Measurements from ENCODE around the gene DCT.

DCT gene

DNA sequence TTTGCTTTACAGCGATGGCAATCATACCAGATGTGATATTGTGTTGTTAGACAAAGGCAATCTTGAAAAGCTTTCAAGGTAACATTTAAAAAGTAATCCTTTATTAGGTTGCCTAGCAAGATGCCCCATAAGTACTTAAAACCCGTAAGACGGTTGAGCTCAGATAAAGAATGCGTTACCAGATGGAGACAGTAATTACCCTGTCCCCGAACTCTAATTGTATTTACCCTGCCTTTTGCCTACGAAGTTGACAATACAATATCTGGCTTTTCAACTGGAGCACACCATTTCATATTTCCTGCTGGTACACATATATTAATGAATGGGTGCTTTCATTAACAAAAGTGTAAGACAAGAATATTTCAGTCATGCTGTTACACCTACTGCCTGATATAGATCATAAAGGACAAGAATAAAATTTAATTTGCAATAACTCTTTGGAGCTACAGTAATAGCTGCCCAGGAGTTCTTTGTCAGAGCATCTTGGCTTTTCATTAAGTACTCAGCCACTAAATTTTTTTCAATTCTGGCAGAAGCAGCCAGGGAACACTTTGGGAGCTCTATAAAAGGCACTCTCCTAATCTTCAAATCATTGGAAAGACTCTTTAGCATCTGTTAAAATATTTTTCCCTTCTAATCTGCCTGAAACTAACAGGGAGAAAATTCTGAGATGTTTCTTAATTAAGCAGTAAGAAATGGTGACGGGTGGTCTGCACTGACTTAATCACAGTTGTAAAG, 63.8 kb downstream of the DCT start:
- TF ChIP-seq, protein P1, sequence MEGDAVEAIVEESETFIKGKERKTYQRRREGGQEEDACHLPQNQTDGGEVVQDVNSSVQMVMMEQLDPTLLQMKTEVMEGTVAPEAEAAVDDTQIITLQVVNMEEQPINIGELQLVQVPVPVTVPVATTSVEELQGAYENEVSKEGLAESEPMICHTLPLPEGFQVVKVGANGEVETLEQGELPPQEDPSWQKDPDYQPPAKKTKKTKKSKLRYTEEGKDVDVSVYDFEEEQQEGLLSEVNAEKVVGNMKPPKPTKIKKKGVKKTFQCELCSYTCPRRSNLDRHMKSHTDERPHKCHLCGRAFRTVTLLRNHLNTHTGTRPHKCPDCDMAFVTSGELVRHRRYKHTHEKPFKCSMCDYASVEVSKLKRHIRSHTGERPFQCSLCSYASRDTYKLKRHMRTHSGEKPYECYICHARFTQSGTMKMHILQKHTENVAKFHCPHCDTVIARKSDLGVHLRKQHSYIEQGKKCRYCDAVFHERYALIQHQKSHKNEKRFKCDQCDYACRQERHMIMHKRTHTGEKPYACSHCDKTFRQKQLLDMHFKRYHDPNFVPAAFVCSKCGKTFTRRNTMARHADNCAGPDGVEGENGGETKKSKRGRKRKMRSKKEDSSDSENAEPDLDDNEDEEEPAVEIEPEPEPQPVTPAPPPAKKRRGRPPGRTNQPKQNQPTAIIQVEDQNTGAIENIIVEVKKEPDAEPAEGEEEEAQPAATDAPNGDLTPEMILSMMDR (conservative IDR thresholded peaks at IDR 0.05; ENCODE audit: low read length): no peak
- no peak for DNase-seq (ENCODE audit: low read depth)
- H3K4me3 ChIP-seq (ENCODE audit: low read length): no peak overlapping the region

DNA sequence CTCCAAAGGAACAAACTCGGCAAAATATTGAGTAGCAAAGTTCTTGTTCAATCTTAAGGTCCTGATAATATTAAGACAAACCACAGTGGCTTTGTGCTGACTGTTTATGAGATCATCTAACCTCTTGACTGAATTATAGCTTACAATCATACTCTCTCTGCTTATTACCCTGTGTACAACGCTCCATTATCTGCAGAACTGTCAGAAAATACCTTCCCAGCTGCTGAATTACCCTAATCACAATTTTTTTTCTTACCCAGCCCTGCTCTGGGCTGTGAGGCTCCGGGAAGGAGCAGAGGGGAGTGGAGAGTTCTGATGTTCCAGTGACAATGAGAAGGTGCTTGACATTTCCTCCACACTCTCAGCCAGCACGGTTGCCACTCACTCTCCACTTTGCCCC, 64.8 kb downstream of the DCT start:
- TF ChIP-seq, protein P1 (conservative IDR thresholded peaks at IDR 0.05; ENCODE audit: low read length): no peak
- DNase-seq (ENCODE audit: low read depth): no peak
- no peak overlapping the region for H3K4me3 ChIP-seq (ENCODE audit: low read length)

DNA sequence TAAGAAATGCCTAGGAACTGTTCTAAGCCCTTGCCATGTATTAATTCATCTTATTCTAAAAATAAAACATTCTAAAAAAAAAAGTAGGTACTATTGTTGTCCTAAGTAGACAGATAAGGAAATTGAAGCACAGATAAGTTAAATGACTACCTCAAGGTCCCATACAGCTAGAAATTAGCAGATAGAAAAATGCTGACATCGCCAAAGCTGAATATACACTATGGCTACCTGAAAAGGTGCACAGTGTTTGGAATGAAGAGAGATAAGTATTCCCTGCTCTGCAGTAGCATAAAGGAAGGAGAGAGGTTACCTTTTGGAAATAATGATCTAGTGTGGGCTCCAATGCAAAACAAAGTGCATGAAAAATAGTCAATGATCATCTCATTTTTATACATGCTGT, 65.3 kb downstream of the DCT start:
- no peak overlapping the region for H3K4me3 ChIP-seq (ENCODE audit: low read length)
- TF ChIP-seq, protein P1 (conservative IDR thresholded peaks at IDR 0.05; ENCODE audit: low read length): no peak
- DNase-seq (ENCODE audit: low read depth): no peak

DNA sequence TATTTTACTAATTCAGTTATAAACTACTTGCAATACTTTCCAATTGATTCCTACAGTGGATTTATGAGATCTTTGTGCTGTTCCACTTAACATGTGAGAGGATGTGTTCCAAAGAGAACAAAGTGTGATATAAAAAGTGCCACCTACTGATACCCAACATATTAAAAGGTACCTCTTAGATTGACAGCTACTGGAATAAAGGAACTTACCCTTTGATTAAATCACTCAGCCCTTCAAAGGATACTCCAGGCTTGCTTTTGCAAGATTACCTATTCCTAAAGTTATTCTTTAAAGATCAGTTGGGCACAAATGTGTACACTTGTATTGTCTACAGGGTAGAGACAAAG, 65.9 kb downstream of the DCT start:
- H3K4me3 ChIP-seq (ENCODE audit: low read length): no peak overlapping the region
- TF ChIP-seq, protein P1 (conservative IDR thresholded peaks at IDR 0.05; ENCODE audit: low read length): no peak
- no peak for DNase-seq (ENCODE audit: low read depth)

DNA sequence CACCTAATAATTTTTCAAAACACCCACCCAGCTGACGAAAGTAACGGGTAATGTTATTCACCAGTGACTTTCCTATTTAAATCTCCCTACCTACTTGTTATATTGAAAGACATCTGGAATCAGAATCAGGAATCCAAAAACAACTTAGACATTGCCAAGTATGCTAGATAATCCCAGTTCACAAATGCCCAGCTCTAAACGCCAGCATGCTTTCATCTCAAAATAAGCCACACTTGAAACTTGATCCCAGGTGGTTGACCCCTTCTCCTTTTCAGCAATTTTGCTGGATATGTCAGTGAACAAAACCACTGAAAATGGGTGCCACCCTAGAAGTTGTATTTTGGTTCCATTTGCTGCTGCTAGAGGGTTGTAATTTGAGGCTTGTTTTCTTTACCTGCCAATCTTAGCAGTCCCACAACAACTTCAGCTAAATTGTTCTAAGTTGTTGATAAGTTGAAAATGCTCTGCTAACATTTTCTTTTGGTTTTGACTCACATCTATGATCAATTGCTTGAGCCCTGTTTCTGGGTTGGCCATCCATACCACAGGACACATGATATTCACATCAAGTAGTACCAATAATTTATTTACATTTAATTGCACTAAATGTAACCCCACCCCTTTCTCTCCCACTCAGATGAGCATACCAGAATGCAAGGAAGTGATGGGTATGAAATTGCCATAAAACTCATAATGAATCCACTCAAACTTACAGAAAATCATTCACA, 66.4 kb downstream of the DCT start:
- no peak for DNase-seq (ENCODE audit: low read depth)
- TF ChIP-seq, protein P1 (conservative IDR thresholded peaks at IDR 0.05; ENCODE audit: low read length): no peak
- no peak overlapping the region for H3K4me3 ChIP-seq (ENCODE audit: low read length)

DNA sequence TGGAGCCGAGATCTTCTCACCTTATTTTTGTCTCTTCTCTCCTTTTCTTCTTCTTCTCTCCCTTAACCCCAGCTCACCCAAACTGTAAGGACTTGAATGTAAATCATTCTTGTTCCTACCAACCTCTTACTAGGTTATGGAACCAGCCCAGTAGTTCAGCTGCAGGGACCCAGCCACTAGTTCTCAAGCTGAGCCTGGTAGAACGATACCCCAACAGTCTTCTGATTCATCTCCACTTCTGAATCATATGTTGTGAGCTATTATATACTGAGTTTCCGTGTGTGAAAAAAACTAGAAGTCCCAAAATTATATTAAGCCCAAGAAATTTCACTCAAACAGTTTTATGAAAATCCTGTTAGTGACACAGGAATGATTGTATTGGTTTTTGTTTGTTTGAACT, 67.7 kb downstream of the DCT start:
- DNase-seq (ENCODE audit: low read depth): no peak
- TF ChIP-seq, protein P1 (conservative IDR thresholded peaks at IDR 0.05; ENCODE audit: low read length): no peak

More for the DNA sequence above, 67.7 kb downstream of the DCT start:
- no peak overlapping the region for H3K4me3 ChIP-seq (ENCODE audit: low read length)

All from AG10803 (cell line).